PC-9 (cell line): Measurements from ENCODE around the gene WBP11.

Experiments used
- CTCF ChIP-seq: fragments of 200-600 bp; sonication (generic); conservative IDR thresholded peaks from 2 replicates; pipeline ENCODE4 v1.6.1; 2017; ENCODE audit warnings: mixed run types, antibody characterized with exemption, mild to moderate bottlenecking, moderate library complexity
- EZH2 ChIP-seq: fragments of 200-600 bp; sonication (generic); IDR thresholded peaks from 2 replicates; pipeline ENCODE4 v1.8.0; 2017; ENCODE audit warnings: antibody characterized with exemption, low read depth

- TF ChIP-seq CTCF (no peak), EZH2 (no peak)
These were observed 17.7 kb downstream of the WBP11 start for GRCh38 chr12:14785568-14785967.
